GM19324 (cell line): ENCODE results near the gene RAB17.
A peak's percentile ranks its signal among the peaks of the same experiment; 100 is the strongest.
"Not testable (repeated sequence)": the region's sequence is repeated elsewhere in the genome, so short reads cannot be mapped to it uniquely, and the experiment has no call there.

Experiments used
- ATAC-seq: cut with Tn5 transposase; IDR thresholded peaks from one replicate; pipeline ENCODE4 v1.9.1; 2021; ENCODE audit warnings: mild to moderate bottlenecking, moderate library complexity; ENCODE audit not compliant: unreplicated experiment, low FRiP score

Gene RAB17

DNA sequence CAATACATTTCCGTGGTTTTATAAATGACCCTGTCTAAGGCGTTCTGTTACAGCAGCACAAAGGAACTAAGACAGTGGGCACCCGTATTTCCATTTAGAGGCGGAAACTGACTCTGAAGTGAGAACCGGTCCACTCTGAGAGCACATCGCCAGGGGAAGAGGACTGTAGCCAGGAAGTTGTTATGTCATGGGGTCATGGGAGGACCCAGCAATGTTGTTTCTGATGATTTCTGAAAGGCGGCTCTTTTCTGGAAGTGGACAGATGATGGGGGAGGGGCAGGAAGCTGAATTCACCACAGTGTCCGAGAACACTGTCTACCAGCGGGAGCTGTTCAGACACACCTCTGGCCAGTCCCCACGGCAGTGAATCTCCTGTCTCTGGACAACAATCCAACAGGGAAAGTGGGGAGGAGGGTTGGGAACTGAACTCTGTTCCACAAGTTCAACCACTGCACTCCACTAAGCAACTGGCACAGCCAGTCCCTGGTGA, 34.7 kb upstream of the RAB17 start:
- ATAC-seq: no peak

DNA sequence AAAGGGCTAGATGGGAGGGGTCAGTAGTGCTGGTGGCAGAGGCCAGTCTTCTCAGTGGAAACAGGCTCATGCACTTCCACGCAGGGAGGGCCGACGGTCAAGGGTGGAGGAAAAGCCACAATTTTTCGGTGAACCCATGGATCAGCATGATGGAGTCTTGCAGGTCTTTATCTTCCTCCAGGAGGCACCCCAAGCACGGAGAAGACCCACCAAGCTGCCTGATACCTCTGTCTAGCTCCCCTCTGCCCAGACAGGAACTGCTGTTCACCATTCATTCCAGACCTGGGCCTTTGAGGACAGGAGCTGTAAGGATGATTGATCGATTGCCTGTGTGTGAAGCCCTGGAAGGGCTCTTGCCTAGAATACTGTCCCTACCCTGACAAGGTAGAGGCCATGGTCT, 34.0 kb upstream of the RAB17 start:
- ATAC-seq: no peak

DNA sequence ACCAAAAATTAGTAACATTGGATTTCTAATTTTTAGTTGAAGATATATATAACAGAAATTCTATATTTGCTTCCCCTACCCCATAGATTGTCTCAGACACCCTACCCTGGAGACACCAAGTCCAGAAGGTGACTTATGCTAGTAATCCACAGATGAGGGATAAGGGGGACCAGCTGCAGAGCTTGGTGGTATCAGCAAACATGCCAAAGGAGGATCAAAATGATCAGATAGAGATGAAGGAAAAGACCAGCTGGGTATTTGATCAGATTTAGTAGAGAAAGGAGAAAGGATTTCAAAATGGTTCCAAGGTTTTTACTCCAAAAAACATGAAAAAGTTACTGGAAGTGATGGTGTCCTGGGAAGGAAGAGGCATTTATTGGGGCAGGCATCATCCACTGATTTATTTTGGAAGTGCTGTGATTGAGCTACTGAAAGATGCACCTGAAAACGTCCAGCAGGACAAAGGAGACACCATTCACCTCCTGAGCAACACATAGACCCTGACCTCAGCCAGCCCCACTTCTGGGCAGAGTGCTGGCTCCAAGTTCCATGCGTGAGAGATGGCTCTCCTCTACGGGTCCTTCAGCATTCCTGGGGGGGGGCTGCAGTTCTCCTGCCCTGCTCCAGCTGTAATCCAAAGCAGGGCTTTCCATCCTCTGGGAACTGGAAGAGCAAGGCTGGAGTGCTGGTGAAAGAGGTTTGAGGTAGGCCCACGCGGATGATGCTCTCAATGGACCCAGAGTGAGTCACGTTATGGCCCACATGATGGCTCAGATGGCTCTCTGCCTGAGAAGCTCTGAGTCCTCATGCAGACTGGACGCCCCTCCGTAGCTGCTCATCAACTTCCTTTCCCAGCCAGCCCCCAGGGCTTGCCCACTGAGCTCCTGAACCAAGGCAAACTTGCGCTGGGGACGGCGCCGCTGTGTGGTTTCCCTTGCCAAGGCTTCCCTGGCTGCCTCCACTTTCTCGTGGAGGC, 33.2 kb upstream of the RAB17 start:
- no peak for ATAC-seq

DNA sequence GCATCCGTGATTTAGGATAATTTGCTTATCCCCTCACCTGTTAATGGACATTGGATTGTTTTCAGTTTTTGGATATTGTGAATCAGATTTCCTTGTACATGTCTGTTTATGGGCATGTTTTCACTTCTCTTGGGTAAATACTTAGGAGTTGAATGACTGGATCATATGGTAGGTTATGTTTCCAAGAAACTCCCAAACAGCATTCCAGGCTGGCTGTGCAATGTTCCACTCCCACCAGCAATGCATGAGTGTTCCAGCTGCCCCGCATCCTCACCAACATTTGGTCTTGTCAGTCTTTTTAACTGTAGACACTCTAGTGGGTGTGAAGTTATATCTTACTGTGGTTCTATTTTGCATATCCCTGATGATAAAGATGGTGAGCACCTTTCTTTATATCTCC, 27.9 kb upstream of the RAB17 start:
- ATAC-seq: no peak

DNA sequence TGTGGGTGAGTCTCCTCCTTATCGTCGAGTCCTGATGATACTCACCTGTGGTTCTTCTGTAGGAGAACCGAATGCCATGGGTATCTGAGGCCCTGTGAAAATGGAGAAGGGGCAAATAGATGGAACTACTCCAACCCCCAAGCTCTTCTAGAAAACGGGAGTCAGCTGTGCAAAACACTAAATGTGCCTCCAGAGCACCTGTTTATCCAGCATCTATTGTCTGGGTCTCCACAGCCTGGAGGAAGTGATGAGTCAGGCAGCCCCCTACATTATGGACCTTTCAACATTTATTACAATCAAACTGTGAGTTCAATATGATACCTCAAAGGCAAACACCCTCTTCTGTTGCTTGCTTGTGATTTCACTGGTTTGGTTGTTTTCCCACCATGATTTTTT, 27.1 kb upstream of the RAB17 start:
- ATAC-seq: no peak

DNA sequence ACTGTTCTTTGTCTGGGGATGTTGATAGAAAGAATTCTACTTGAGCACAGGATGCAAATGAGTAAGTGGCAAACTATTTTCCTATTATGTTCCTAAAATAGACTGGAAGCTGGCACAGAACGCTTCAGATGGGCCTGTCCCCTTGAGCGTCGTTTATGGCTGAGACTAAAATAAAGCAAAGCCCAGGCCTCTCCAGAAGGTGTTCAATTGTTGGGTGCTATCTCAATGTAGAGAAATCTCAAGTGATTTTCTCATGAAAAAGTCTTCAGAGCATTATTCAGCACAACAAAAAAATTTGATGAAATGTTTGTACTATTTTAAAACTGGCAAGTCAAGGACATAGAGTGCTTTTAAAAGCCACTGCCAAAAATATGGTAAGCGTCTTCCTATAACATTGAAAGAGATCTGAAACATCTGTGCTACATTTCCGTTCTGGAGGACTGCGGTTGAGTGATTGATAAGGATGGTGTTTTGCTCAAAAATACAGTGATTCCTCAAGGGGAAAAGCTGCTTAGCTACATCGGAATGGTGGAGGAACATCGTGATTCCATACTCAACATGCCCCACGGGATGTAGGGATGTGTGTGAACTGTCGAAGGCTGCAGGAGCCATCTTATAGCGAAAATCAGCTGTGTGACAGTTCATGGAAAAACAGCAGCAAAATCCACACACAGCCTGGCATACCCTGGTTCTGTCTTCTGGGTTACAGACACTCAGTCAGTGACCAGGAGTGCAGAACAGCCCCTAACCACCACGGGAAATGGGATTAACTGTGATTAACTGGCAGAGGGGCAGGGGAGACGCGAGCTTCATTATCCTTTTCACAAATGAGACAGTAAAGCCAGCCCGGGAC, 26.4 kb upstream of the RAB17 start:
- ATAC-seq: no peak

DNA sequence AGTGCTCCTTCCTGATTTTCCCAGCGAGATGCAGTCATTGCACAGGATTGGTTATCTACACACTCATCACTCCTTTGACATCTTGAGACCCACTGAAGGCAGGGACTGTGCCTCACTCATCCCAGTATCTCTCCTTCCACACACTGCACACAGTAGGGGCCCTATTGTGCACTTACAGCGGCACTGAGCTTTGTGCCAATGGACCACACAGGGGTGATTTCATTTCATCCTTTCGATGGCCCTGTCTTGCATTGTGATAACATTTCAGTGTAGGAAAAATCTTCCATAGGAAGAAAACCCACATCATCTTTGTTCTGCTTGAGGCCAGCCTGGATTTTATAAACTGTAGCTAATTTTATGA, 25.8 kb upstream of the RAB17 start:
- ATAC-seq: no peak

GRCh38 chr2:237615631-237616249, 25.2 kb upstream of the RAB17 start:
- ATAC-seq: no peak

DNA sequence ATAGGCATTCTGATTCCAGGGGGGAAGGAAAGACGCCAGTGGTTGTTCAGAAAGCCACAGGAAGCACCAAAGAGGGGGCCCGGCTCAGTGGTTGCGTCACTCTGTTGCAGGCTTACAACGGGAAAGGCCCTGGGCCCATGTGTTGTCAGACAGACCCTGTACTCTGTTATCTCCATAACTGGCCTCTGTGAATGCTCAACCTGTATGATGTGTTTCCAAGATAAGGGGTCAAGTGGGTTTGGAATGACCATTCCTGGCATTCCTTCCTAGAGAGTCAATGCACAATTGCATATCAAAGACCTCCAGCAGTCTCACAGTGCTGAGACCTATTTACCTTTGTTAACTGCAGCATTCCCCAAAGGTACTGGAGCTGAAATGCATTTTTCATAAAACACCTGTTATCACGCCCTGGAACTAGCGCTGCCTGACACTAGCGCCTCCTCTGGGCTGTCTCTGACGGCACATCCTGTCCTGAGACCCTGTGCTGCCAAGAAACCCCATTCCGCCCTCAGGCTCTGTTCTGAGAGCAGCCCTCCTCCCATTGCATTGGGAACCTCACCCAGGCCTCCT, 23.7 kb upstream of the RAB17 start:
- ATAC-seq: no peak

- ATAC-seq: no peak
These were observed 23.1 kb upstream of the RAB17 start for GRCh38 chr2:237613679-237614078.

DNA sequence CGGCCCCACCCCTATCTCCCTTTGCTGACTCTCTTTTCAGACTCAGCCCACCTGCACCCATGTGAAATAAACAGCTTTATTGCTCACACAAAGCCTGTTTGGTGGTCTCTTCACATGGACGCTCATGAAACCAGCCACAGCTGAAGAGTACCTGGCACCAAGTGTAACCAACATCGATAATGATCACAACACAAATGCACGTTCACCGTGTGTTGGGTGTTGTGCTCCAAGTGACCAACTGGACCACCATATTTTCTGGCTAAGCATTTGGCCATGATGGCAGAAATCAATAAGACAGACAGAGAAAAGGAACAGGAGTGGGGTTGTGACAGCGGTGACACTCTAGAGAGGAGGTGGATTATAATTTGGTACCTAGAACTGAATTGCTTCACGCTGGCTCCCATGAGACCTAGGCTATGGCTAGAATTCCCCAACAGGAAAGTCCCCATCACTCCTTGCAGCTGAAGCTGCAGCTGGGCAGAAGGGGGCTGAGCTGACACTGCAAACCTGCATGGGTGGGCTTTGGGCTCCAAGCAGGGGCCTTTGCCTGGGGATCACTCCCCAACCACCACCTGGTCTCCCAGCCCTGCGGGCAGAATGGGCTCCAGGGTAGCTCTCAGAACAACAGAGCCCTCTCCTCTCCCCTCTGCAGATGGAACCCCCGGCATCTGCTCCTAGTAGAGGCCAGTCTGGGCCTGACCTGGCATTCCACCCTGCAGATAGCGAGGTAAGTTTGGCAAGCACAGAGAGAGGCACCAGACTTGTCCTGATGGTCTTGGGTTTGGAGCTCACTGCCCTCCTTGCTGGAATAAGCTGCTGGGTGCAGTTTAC, 22.2 kb upstream of the RAB17 start:
- no peak for ATAC-seq

GRCh38 chr2:237606522-237606921, 16.0 kb upstream of the RAB17 start:
- not testable (repeated sequence) for ATAC-seq

- ATAC-seq: no peak
These were observed 14.4 kb upstream of the RAB17 start for GRCh38 chr2:237604960-237605359.

DNA sequence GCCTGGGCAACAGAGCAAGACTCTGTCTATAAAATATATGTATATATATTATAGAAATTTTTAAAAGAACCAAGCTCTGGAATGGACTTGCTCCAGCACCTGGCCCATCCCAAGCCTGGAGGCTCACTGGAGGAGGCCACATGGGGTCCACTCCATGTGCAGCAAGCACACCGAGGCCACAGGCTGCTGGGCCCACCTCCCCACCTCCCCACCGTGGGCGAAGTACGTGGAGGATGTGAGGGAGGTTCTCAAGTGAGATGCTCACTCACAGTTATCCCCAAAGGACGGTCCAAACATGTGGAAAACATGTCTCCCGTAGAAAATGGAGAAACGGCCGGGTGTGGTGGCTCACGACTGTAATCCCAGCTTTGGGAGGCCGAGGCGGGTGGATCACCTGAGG, 13.9 kb upstream of the RAB17 start:
- ATAC-seq: no peak

GRCh38 chr2:237603718-237604362, 13.3 kb upstream of the RAB17 start:
- peak; percentile 80 for ATAC-seq

DNA sequence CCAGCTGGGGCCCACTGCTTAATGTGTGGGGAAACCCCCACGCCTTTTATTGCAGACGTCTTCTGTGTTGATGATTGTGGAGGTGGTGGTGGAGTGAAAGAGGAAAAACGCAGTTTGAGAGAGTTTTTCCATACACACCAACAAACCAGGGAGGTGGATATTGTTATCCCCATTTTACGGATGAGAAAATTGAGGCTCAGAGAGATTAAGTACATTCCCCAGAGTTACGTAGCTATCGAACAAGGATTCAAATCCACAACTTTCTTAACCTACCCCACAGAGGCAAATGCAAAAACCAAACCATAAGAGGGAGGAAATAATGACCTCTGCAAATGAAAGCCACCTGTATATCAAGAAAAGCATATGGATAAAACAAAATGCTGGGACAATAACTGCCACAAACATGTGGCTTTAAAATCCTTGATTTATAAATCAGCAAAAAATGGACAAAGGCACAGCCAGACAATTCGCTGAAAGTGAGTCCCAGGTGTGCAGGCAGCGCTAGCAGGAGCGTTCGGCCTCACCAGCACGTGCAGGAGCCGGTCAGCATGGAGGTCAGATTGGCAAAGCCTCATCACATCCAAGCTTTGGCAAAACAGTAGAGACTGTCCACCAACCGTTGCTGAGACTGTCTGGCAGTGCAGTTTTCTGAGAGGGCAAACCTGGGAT, 12.6 kb upstream of the RAB17 start:
- peak; percentile 14 for ATAC-seq

GRCh38 chr2:237602409-237602808, 11.9 kb upstream of the RAB17 start:
- no peak for ATAC-seq

DNA sequence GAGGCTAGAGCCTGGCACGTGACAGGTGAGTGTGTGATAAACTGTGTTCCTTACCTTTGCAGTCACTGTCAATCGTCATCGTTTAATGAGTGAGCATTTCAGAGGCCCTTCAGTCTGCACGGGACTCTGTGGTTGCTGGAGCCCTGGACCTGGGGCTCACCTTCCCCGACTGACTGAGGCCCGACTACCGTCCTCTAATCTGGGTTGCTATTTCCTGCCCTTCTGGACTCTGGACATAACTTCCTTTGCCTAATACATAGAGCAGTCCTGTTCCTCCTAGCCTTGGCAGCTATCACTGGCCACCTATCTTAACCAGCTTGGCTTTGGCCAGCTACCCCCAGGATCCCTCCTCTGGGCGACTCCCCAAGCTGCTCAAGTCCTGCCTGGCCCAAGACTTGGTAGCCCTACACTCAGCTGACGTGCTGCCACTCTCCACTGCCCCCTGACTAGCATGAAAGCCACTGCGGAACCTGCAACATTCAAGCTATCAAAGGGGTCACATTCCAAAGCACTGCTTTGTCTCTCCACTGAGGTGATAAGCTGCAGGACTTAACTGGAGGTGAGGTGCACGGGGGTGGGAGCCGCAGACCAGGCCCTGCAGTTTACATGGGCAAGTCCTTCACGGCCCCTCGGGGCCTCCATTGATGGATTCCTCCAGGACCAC, 11.1 kb upstream of the RAB17 start:
- no peak for ATAC-seq
